HTERT RPE-1 (cell line): ENCODE results near the gene SMCHD1.
"Not testable (repeated sequence)": the region's sequence is repeated elsewhere in the genome, so short reads cannot be mapped to it uniquely, and the experiment has no call there.

Experiments used
- in situ Hi-C: fragments of 300-500 bp; cut with MboI; formaldehyde crosslinking; loops from 4 replicates; pipeline ENCODE4 v1.14.3; 2020; ENCODE audit warnings: low sequenced_read_pairs

The SMCHD1 gene

GRCh38 chr18:2715990-2716389 is 60.5 kb downstream of the SMCHD1 start:
- in situ Hi-C loops: no loop called here

GRCh38 chr18:2716394-2717326 is 61.1 kb downstream of the SMCHD1 start:
- in situ Hi-C loops: no loop called here

- in situ Hi-C loops: no loop called here
Observed at GRCh38 chr18:2717407-2717806, 61.9 kb downstream of the SMCHD1 start.

- in situ Hi-C loops: no loop called here
Observed at GRCh38 chr18:2719040-2719439, 63.5 kb downstream of the SMCHD1 start.

- in situ Hi-C loops: no loop called here
Observed at GRCh38 chr18:2723207-2723606, 67.7 kb downstream of the SMCHD1 start.

GRCh38 chr18:2729757-2730156 is 74.2 kb downstream of the SMCHD1 start:
- in situ Hi-C loops: no loop called here

- in situ Hi-C loops: no loop called here
Observed at GRCh38 chr18:2736823-2737222, 81.3 kb downstream of the SMCHD1 start.

- in situ Hi-C loops: not testable (repeated sequence)
Observed at GRCh38 chr18:2740082-2740481, 84.6 kb downstream of the SMCHD1 start.

- in situ Hi-C loops: no loop called here
Observed at GRCh38 chr18:2746274-2746673, 90.7 kb downstream of the SMCHD1 start.

GRCh38 chr18:2758309-2758708 is 102.8 kb downstream of the SMCHD1 start:
- in situ Hi-C loops: no loop called here

GRCh38 chr18:2774669-2775068 is 119.1 kb downstream of the SMCHD1 start:
- in situ Hi-C loops: no loop called here

GRCh38 chr18:2776601-2777000 is 121.1 kb downstream of the SMCHD1 start:
- in situ Hi-C loops: no loop called here

GRCh38 chr18:2777241-2777640 is 121.7 kb downstream of the SMCHD1 start:
- in situ Hi-C loops: no loop called here

- in situ Hi-C loops: no loop called here
Observed at GRCh38 chr18:2780750-2781149, 125.2 kb downstream of the SMCHD1 start.

GRCh38 chr18:2787225-2787624 is 131.7 kb downstream of the SMCHD1 start:
- in situ Hi-C loops: no loop called here

GRCh38 chr18:2792395-2792794 is 136.9 kb downstream of the SMCHD1 start:
- in situ Hi-C loops: no loop called here

- in situ Hi-C loops: no loop called here
Observed at GRCh38 chr18:2794159-2794558, 138.6 kb downstream of the SMCHD1 start.

GRCh38 chr18:2797951-2798350 is 142.4 kb downstream of the SMCHD1 start:
- in situ Hi-C loops: no loop called here

GRCh38 chr18:2799369-2799768 is 143.8 kb downstream of the SMCHD1 start:
- in situ Hi-C loops: no loop called here

- in situ Hi-C loops: no loop called here
Observed at GRCh38 chr18:2805970-2806943, 150.7 kb downstream of the SMCHD1 start.

GRCh38 chr18:2808640-2809039 is 153.1 kb downstream of the SMCHD1 start:
- in situ Hi-C loops: not testable (repeated sequence)
